H1 (cell line): Measurements from ENCODE around the gene SLC46A3.

Experiments
- ASH2L ChIP-seq: fragments of 200-600, 300-600 bp; sonication (generic); IDR thresholded peaks from one replicate; pipeline ENCODE4 v1.7.1; 2017; ENCODE audit warnings: low read length
- CHD2 ChIP-seq: IDR thresholded peaks from 2 replicates; pipeline ENCODE4 v1.6.1; 2012; ENCODE audit warnings: low read length, improper control_type of control experiment
- EZH2 ChIP-seq: fragments of 200-600 bp; sonication (generic); IDR thresholded peaks from 2 replicates; pipeline ENCODE4 v1.7.1; 2012; ENCODE audit warnings: low read depth, mild to moderate bottlenecking, moderate library complexity, low read length, inconsistent platforms; ENCODE audit not compliant: severe bottlenecking
- RFX5 ChIP-seq: IDR thresholded peaks from 2 replicates; pipeline ENCODE4 v1.6.1; 2011; ENCODE audit warnings: low read depth, low read length, improper control_type of control experiment, borderline replicate concordance
- SP1 ChIP-seq: IDR thresholded peaks from 2 replicates; pipeline ENCODE4 v1.6.1; 2011; ENCODE audit warnings: low read depth, low read length
- ZNF274 ChIP-seq: IDR thresholded peaks from 2 replicates; pipeline ENCODE4 v1.7.0; 2012; ENCODE audit warnings: low read length, borderline replicate concordance; ENCODE audit errors: extremely low read depth
- TF ChIP-seq, protein P1 (sequence below), 3 experiments: IDR thresholded peaks; 1 replicate in 2 of 3; 2 replicates in 1 of 3; pipeline versions ENCODE4 v1.5.1 to v1.6.1; 2011; ENCODE audit warnings: low read length in 3 of 3, mild to moderate bottlenecking in 3 of 3, inconsistent platforms in 2 of 3, low read depth in 1 of 3, moderate library complexity in 1 of 3; ENCODE audit not compliant: insufficient read depth in 1 of 3; ENCODE audit errors: control extremely low read depth in 1 of 3

GRCh38 chr13:28750187-28751045 is 31.6 kb upstream of the SLC46A3 start:
- TF ChIP-seq ASH2L (no peak), RFX5 (no peak), CHD2 (no peak), EZH2 (no peak), ZNF274 (no peak), SP1 (no peak)
- TF ChIP-seq, protein P1, sequence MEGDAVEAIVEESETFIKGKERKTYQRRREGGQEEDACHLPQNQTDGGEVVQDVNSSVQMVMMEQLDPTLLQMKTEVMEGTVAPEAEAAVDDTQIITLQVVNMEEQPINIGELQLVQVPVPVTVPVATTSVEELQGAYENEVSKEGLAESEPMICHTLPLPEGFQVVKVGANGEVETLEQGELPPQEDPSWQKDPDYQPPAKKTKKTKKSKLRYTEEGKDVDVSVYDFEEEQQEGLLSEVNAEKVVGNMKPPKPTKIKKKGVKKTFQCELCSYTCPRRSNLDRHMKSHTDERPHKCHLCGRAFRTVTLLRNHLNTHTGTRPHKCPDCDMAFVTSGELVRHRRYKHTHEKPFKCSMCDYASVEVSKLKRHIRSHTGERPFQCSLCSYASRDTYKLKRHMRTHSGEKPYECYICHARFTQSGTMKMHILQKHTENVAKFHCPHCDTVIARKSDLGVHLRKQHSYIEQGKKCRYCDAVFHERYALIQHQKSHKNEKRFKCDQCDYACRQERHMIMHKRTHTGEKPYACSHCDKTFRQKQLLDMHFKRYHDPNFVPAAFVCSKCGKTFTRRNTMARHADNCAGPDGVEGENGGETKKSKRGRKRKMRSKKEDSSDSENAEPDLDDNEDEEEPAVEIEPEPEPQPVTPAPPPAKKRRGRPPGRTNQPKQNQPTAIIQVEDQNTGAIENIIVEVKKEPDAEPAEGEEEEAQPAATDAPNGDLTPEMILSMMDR (IDR thresholded peaks at IDR 0.05; ENCODE audit: control extremely low read depth in 1 of 3, insufficient read depth in 1 of 3, low read depth in 1 of 3, low read length in 3 of 3) = no peak
